ENCODE data around the gene FBXO9. TPM values are rescaled to one million over a fixed set of nuclear protein-coding genes. Genes with fewer than 3 reads are reported as not detected.
"Not testable (repeated sequence)": the region's sequence is repeated elsewhere in the genome, so short reads cannot be mapped to it uniquely, and the experiment has no call there.

The FBXO9 gene
- total RNA-seq, 1 donor from 2014 or later = 65.2 TPM

DNA sequence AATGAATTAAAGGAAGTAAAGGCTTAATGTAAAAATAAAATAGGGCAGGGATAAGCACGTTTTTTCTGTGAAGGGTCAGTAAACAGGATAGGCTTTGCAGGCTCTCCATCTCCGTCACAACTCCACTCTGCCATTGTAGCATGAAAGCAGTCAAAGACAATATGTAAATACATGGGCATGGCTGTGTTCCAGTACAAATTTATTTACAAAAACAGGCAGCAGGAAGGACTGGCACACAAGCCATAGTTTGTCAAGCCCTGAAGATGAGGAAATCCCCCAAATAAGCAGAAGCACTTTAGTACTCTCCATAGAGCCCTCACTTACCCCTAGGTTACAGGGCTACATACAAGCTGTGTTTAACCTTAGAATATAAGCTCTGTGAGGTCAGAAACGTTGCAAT, 8.9 kb upstream of the FBXO9 start:
- H3K36me3 Mint-ChIP-seq (ENCODE audit: low read depth) = peaks cover 9% of the 10 kb centered on the region
- H3K4me3 Mint-ChIP-seq = no peak overlapping the region
- DNase-seq = no peak
- no peaks in the 10 kb centered on the region for H3K27me3 Mint-ChIP-seq
- intact Hi-C loops (cut with micrococcal nuclease) = no loop called here
- peaks cover 27% of the 10 kb centered on the region for H3K4me1 Mint-ChIP-seq
- H3K9me3 Mint-ChIP-seq = no peaks in the 10 kb centered on the region
- H3K27ac Mint-ChIP-seq = no peak overlapping the region

DNA sequence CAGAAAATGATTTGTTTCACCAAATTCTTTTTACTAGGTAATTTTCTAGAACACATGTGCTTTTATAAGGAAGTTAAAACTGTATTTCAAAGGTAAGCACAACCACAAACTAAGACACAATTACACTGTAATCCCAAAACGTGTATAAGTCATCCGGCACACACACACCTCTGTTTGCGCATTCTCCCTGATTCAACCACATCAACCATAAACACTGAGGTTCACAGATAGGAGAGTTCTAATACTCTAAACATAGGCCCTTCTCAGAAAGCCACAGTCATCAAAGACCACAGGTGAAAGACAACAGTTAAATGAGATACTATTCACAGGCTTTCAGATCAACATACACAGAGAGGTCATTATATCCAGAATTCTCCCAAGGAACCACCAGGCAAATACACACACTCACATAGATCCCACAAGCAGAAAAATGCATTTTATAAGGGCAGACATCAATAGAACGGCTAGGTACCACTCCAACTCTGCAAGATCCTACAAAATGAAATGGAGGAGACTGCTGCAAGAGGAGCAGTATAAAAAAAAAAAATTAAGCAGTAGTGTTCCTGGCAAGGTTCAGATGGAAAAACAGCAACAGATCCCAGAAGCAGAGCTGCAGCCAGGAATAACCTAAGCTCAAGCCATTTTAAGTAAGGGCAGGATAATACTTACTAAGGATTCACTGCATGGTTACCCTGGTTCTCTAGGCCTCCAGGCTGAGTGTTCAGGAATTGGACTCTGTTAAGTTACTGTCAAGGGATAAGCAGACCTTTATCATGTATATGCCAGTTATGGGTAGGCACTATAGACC, 6.6 kb upstream of the FBXO9 start:
- no peaks in the 10 kb centered on the region for H3K27me3 Mint-ChIP-seq

GRCh38 chr6:53059648-53060589, 5.3 kb upstream of the FBXO9 start:
- Mint-ChIP-seq H3K4me1 (peaks cover 43% of the 10 kb centered on the region), H3K27ac (no peak overlapping the region), H3K27me3 (no peaks in the 10 kb centered on the region), H3K9me3 (no peaks in the 10 kb centered on the region), H3K4me3 (peak overlapping the region; percentile 93), H3K36me3 (ENCODE audit: low read depth) (peaks cover 2% of the 10 kb centered on the region)
- no peak for DNase-seq
- intact Hi-C loops (cut with micrococcal nuclease) = no loop called here

More for the DNA sequence above, 6.6 kb upstream of the FBXO9 start:
- peak; percentile 52 for DNase-seq
- Mint-ChIP-seq H3K27ac (no peak overlapping the region), H3K9me3 (no peaks in the 10 kb centered on the region), H3K4me1 (peaks cover 38% of the 10 kb centered on the region), H3K36me3 (ENCODE audit: low read depth) (peaks cover 2% of the 10 kb centered on the region), H3K4me3 (no peak overlapping the region)
- intact Hi-C loops (cut with micrococcal nuclease) = no loop called here

DNA sequence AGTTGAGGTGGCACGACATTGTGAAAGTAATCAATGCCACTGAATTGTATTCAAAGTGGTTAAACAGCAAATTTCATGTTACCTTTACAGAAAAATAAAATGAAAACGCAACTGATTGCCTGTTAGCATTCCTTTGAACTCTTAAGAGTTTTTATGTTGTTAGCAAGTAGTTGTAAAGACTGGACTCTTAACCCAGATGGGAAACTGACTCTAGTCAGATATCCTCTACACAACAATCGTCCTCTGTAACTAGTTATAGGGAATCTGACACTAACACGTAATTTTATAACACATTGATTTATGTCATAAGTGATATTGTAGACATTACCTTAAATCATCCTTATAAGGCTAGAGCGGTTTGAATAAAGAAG, 3.0 kb upstream of the FBXO9 start:
- Mint-ChIP-seq H3K4me1 (peaks cover 51% of the 10 kb centered on the region), H3K27me3 (no peaks in the 10 kb centered on the region), H3K4me3 (peak overlapping the region; percentile 93), H3K27ac (peak overlapping the region; percentile 74), H3K9me3 (no peaks in the 10 kb centered on the region), H3K36me3 (ENCODE audit: low read depth) (peaks cover 2% of the 10 kb centered on the region)
- DNase-seq = no peak
- intact Hi-C loops (cut with micrococcal nuclease) = no loop called here

GRCh38 chr6:53064255-53064654, 949 bp upstream of the FBXO9 start:
- peak overlapping the region; percentile 100 for H3K4me3 Mint-ChIP-seq
- H3K27ac Mint-ChIP-seq = peak overlapping the region; percentile 100
- not testable (repeated sequence) for H3K36me3 Mint-ChIP-seq (ENCODE audit: low read depth); H3K27me3 Mint-ChIP-seq; H3K9me3 Mint-ChIP-seq
- intact Hi-C loops (cut with micrococcal nuclease) = loop anchor here (2.0 kb wide), 3 partner anchors 399 to 779 kb away; partner anchors contain the start of genes LRRC1 and MCM3
- peak; percentile 61 for DNase-seq
- peaks cover 49% of the 10 kb centered on the region for H3K4me1 Mint-ChIP-seq

GRCh38 chr6:53064726-53065265, 408 bp upstream of the FBXO9 start:
- Mint-ChIP-seq H3K4me1 (peaks cover 46% of the 10 kb centered on the region), H3K36me3 (ENCODE audit: low read depth) (peaks cover 8% of the 10 kb centered on the region), H3K9me3 (no peaks in the 10 kb centered on the region), H3K27me3 (no peaks in the 10 kb centered on the region), H3K4me3 (peak overlapping the region; percentile 100), H3K27ac (peak overlapping the region; percentile 100)
- intact Hi-C loops (cut with micrococcal nuclease) = loop anchor here (1.0 to 2.0 kb wide), 4 partner anchors 400 to 780 kb away; partner anchors contain the start of genes EFHC1, LRRC1 and MCM3
- peak; percentile 98 for DNase-seq

DNA sequence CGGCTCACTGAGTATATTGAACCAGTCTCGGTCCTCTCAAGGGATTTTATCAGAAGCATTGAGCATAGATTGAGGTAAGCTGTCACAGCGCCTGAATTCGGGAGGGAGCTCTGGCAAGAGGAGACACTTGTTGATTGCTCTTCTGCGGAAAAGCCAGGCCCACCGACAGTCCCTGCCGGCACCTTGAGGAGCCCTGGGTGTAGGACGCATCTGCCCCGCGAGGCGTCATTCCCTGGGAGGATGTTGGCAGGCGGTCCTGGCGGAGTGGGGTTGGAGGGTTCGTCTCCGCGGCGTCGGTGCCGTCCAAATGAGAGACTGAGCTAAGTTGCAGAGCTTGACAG, 843 bp downstream of the FBXO9 start:
- peak overlapping the region; percentile 100 for H3K4me3 Mint-ChIP-seq
- intact Hi-C loops (cut with micrococcal nuclease) = no loop called here
- H3K36me3 Mint-ChIP-seq (ENCODE audit: low read depth) = peaks cover 8% of the 10 kb centered on the region
- peaks cover 40% of the 10 kb centered on the region for H3K4me1 Mint-ChIP-seq
- peak overlapping the region; percentile 82 for H3K27ac Mint-ChIP-seq
- DNase-seq = peak; percentile 80
- no peaks in the 10 kb centered on the region for H3K9me3 Mint-ChIP-seq
- no peaks in the 10 kb centered on the region for H3K27me3 Mint-ChIP-seq

DNA sequence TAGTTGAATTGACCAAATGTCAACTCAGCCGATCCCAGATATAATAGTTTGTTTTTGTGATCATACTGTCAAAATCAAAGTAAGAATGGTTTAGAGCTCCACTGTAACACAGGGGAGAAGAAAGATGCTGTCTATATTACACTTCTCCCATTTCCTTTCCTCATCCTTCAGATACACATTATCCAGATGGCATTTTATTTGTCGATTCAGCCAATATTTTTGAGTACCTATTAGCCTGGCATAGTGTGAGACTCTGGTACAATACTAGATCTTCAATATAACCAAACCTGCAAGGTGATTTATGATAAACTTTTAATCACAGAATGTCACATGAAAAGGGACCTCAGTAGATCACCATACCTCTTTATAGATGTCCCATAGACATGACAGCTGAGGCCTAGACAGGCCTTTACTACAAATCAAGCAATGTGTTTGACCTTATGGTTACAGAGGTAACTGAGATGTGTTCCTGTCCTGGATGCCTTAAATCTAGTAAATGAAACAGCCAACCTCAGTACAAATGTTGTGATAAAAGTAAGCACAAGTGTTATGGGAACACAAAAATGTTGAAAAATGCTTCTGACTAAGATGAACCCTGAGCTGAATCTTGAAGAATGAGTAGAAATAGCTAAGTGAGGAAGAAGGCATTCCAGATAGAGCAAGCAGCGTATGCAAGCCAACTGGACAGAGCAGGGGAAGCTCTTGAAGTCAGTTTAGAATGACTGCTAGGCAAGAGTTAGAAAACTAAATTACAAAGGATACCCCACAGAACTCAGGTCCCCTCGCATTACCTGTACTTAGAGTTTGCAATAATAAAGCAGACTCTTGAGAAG, 1.9 kb downstream of the FBXO9 start:
- H3K9me3 Mint-ChIP-seq = no peaks in the 10 kb centered on the region
- intact Hi-C loops (cut with micrococcal nuclease) = no loop called here

GRCh38 chr6:53067849-53068361, 2.7 kb downstream of the FBXO9 start:
- no peak for DNase-seq

More for the DNA sequence above, 1.9 kb downstream of the FBXO9 start:
- peaks cover 11% of the 10 kb centered on the region for H3K36me3 Mint-ChIP-seq (ENCODE audit: low read depth)
- H3K4me1 Mint-ChIP-seq = peaks cover 39% of the 10 kb centered on the region
- H3K4me3 Mint-ChIP-seq = peak overlapping the region; percentile 100
- no peak for DNase-seq
- H3K27me3 Mint-ChIP-seq = no peaks in the 10 kb centered on the region
- peak overlapping the region; percentile 16 for H3K27ac Mint-ChIP-seq

DNA sequence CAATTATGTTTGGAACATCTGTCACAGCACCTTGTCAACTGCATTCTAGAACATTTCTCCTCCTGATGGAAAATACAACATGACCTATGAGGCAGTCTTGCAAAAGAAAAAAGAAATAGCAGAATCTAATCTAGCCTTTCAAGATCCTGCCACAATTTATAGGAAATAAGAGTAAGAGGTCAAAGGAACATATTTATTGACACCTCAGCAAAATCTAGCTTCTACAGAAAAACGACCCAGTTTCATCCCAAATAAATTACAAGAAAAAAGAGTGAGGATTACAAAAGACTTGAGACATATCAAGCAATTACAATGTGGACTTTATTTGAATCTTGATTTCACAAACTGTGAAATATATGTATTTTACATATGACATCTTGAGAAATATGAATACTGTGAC, 4.2 kb downstream of the FBXO9 start:
- no peak for DNase-seq
- H3K27me3 Mint-ChIP-seq = no peaks in the 10 kb centered on the region
- no peaks in the 10 kb centered on the region for H3K9me3 Mint-ChIP-seq
- intact Hi-C loops (cut with micrococcal nuclease) = no loop called here
- no peak overlapping the region for H3K4me3 Mint-ChIP-seq
- no peak overlapping the region for H3K27ac Mint-ChIP-seq
- H3K4me1 Mint-ChIP-seq = peaks cover 28% of the 10 kb centered on the region
- H3K36me3 Mint-ChIP-seq (ENCODE audit: low read depth) = peaks cover 22% of the 10 kb centered on the region

More at GRCh38 chr6:53067849-53068361, 2.7 kb downstream of the FBXO9 start:
- intact Hi-C loops (cut with micrococcal nuclease) = no loop called here
- no peak overlapping the region for H3K4me3 Mint-ChIP-seq
- peaks cover 14% of the 10 kb centered on the region for H3K36me3 Mint-ChIP-seq (ENCODE audit: low read depth)
- H3K4me1 Mint-ChIP-seq = peaks cover 31% of the 10 kb centered on the region
- no peaks in the 10 kb centered on the region for H3K9me3 Mint-ChIP-seq
- H3K27ac Mint-ChIP-seq = no peak overlapping the region
- no peaks in the 10 kb centered on the region for H3K27me3 Mint-ChIP-seq

GRCh38 chr6:53070806-53071205, 5.6 kb downstream of the FBXO9 start:
- intact Hi-C loops (cut with micrococcal nuclease) = no loop called here
- Mint-ChIP-seq H3K4me3 (no peak overlapping the region), H3K27ac (peak overlapping the region; percentile 10), H3K27me3 (no peaks in the 10 kb centered on the region), H3K36me3 (ENCODE audit: low read depth) (peaks cover 26% of the 10 kb centered on the region), H3K9me3 (no peaks in the 10 kb centered on the region), H3K4me1 (peaks cover 26% of the 10 kb centered on the region)
- DNase-seq = no peak

- intact Hi-C loops (cut with micrococcal nuclease) = no loop called here
- no peak for DNase-seq
- peaks cover 32% of the 10 kb centered on the region for H3K36me3 Mint-ChIP-seq (ENCODE audit: low read depth)
- no peaks in the 10 kb centered on the region for H3K27me3 Mint-ChIP-seq
- H3K4me3 Mint-ChIP-seq = no peak overlapping the region
- H3K4me1 Mint-ChIP-seq = peaks cover 11% of the 10 kb centered on the region
- no peaks in the 10 kb centered on the region for H3K9me3 Mint-ChIP-seq
- no peak overlapping the region for H3K27ac Mint-ChIP-seq
These were observed 9.1 kb downstream of the FBXO9 start for GRCh38 chr6:53074347-53074746.

DNA sequence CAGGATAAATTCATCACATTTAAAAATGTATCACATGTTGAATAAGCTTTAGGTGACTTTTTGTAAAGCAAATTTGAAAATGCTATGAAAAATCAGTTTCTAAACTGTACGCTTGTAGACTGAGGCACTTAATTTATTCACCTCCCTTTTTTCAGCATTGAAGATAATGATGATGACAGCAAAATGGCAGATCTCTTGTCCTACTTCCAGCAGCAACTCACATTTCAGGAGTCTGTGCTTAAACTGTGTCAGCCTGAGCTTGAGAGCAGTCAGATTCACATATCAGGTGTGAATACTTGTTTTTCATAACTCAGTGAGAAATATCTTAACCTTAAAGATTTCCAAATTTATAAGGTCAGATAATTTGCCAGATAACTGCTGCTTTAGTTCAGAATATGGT, 15.6 kb downstream of the FBXO9 start:
- no peak for DNase-seq
- H3K4me1 Mint-ChIP-seq = no peaks in the 10 kb centered on the region
- peaks cover 48% of the 10 kb centered on the region for H3K36me3 Mint-ChIP-seq (ENCODE audit: low read depth)
- H3K27ac Mint-ChIP-seq = no peak overlapping the region
- H3K27me3 Mint-ChIP-seq = no peaks in the 10 kb centered on the region
- H3K9me3 Mint-ChIP-seq = no peaks in the 10 kb centered on the region
- H3K4me3 Mint-ChIP-seq = no peak overlapping the region
- intact Hi-C loops (cut with micrococcal nuclease) = no loop called here
